NCI-H2227 (cell line): ENCODE results near the gene COA6.
"Not testable (repeated sequence)": the region's sequence is repeated elsewhere in the genome, so short reads cannot be mapped to it uniquely, and the experiment has no call there.

Experiments used
- DNase-seq: peaks from one replicate; lab custom pipeline; 2025; ENCODE audit not compliant: unreplicated experiment; lab: John Stamatoyannopoulos, UW

COA6 gene

DNA sequence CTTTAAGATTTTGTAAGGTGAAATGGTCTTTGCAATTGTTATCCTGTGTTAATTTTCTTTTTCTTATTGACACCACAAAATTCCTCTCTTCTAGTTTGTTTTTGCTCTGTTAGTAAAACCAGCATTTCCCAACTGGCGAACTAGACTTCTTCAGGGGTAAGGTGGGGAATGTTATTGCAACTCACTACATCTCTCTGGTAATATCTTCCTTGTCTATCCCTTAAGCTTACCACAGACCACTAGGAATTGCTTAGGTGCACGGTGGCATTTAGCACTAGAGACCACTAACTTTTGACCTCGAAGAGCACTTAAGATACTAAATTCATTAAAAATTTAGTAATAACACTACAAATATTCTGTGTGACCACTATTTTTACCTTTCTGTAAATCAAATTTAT is 4.2 kb upstream of the COA6 start:
- no peak for DNase-seq

DNA sequence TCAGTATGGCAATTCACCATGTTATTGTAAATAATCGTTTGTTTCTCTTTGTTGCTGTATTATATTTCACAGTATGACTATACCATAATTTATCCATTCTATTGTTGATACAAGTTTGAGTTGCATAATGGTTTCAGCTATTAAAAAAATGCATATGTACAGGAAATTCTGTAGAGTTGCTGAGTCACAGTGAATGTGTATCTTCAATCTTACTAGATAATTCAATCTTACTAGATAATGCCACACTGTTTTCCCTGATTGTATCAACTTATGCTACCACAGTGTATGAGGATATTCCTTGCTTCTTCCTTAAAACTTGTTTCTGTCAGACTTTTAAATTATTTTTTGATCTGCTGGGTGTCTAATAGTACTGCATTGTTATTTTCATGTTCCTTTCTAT is 3.5 kb upstream of the COA6 start:
- DNase-seq, result no peak

GRCh38 chr1:234371414-234371813 is 1.8 kb upstream of the COA6 start:
- DNase-seq, result no peak

DNA sequence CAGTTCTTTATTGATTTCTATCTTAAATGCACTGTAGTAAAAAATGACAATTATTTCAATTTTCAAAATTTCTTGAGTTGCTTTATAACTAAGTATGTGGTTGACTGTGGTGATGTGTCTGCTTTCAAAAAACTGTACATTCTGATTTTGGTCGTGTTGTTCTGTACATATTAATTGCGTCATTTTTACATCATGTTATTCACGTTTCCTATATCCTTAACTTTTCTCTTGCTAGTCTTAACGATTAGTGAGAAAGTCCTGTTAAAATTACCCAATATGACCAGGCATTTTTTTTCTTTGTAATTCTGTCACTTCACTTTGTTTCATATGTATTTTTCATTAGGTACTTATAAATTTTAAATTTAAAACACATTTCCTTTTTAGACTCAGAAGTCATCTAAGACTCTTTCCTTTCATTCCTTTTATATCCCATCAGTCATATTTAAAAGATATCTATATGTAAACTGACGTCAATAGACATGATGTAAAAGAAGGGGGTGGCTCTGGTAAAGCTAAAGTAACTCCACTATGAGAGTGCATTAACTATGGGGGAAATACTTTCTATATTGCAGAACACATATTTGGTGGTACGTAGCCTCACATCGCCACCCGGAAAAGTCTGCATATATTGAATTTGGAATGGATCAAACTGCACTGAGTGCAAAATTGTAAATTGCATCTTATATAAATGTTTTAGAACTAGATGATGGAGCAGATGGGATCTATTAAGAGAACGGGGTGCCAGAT is 1.1 kb upstream of the COA6 start:
- no peak for DNase-seq

DNA sequence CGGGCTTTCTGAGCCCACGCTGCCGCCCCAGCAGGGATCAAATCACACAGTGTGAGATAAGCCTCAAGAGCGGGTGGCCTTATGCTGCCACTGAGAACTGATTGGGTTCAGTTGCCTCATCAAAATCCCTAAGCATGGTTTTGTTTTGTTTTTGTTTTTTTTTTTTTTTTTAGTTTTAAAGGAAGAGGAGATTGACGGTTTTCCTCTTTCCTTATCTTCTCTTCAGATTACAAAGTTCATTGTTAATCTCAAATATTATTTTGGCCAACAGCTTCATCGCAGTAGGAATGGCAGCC is 651 bp downstream of the COA6 start:
- no peak for DNase-seq

- DNase-seq, result no peak
These were observed 2.4 kb downstream of the COA6 start for GRCh38 chr1:234375672-234376071.

- DNase-seq, result not testable (repeated sequence)
These were observed 6.4 kb downstream of the COA6 start for GRCh38 chr1:234379591-234380109.

DNA sequence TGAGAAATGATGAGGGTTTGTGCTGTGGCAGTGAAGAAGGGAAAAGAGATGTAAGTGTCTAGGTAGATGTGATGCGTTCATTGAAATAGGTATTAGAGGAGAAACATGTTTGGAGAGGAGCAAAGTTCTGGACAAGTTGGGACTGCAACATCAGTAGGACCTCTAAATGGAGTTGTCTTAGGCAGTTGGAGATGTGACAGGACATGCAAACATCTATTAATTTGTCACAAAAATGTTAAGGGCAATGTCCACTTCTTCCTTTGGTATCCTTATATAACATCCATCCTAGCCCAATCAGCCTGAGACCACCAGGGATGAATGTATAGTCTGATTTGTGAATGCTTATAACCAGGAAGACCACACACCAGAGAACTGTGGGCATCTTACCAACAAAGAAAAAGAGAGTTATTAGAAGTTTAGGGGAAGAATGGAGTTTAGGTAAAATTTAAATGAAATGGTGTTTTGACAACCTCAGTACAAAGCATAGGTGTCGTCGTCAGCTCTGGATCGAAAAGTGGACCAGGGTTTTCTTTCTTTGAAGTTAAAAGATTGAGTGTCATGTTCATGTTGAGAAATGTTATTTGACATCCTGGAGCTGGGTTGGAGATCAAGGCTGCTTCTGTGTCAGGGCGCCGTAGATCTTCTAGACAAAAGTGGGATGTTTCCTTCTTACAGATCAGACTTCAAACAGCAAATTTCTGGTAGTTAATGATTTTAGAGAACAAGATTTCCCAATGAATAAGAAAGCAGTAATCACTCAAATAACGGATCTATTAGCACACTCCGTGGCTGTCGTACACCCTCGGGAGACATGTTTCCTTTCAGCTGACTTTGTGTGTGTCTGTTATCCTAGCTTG is 8.7 kb downstream of the COA6 start:
- DNase-seq, result no peak

DNA sequence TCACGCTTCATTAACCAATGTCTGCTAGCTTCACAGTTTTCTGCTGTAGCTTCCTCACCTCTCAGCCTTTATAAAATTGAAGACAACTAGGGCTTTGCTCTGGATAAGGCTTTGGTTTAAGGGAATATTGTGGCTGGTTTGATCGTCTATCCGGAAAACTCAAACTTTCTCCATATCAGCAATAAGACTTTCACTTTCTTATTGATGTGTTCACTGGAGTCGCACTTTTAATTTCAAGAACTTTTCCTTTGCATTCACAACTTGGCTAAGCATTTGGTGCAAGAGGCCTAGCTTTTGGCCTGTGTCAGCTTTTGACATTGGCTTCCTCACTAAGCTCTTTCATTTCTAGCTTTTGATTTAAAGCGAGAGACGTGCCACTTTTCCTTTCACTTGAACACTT is 12.9 kb downstream of the COA6 start:
- DNase-seq, result no peak

DNA sequence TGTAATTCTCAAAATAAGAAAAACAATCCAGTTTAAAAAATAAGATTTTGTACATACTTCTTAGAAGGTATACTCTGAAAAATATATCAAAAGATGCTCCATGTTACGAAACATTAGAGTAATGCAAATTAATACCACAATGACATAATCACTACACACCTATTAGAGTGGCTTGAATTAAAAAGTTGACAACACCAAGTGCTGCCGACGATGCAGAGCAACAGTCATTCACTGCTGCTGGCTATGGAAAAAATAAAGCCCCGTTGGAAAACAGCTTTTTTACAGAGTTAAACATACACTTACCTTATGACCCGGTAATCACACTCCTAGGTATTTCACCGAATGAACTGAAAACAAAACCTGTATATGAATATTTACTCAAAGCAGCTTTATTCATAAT is 14.8 kb downstream of the COA6 start:
- no peak for DNase-seq

- no peak for DNase-seq
These were observed 19.9 kb downstream of the COA6 start for GRCh38 chr1:234393190-234393589.

DNA sequence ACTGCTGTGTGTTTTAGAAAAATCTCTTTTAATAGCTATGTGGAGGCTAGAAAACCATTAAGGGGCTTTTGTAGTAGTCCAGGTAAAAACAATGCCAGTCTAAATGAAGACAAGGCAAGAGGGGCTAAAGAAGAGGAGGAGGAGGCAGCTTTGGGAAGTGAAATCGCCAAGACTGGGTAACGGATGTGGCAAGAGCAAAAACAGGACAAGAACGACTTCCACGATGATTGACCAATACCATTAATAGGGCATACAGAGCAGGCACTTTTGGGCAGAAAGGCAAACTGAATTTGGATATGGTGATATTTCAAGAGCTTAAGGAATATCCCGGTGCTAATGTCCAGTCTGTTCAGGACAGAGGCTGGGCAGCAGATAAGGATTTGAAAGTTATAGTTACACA is 22.0 kb downstream of the COA6 start:
- no peak for DNase-seq

GRCh38 chr1:234396092-234396491 is 22.8 kb downstream of the COA6 start:
- no peak for DNase-seq

GRCh38 chr1:234396871-234397270 is 23.6 kb downstream of the COA6 start:
- no peak for DNase-seq

GRCh38 chr1:234397732-234398131 is 24.5 kb downstream of the COA6 start:
- no peak for DNase-seq

DNA sequence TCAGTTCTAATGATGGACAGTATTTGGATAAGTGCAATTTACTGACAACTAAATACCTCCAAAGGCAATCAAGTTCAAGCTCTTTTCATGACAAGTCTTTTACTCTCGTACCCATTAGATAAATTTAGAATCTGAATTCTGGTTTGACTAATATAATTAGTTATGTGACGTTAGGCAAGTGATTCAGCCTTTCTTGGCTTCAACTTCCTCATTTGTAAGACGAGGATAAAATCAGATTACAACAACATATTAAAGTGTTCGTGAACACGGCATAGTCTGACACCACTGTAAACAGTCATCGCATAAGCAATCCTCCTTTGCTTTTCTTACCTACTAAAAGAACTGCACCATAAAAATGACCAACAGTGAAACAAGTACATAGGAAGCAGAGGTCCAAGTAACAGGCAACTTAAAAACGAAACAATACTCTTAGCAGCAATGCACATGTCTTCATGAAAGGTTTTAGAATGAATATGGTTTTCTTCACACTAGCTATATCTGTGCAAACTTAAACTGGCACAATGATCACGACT is 25.7 kb downstream of the COA6 start:
- no peak for DNase-seq

GRCh38 chr1:234399515-234399914 is 26.3 kb downstream of the COA6 start:
- DNase-seq, result not testable (repeated sequence)

GRCh38 chr1:234400773-234401172 is 27.5 kb downstream of the COA6 start:
- DNase-seq, result no peak

- no peak for DNase-seq
These were observed 28.4 kb downstream of the COA6 start for GRCh38 chr1:234401658-234402057.

DNA sequence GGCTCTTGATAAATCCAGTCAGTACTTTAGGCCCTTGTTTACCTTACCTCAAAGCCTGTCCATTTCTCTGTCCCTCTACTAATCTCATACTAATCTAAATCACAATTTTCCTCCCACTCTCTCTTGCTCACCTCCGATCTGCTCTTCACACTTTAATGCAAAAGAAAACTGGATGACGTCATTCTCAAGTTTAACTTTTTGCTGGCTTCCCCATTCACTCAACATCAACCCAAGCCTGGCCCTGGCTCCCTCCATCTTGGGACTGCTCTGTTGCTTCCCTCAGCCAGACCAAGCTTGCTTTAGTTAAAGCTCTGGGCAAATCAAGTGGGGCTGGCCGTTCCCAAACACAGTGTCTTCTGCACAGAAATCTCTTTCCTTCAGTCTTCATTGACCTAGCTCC is 29.7 kb downstream of the COA6 start:
- DNase-seq, result no peak

- DNase-seq, result no peak
These were observed 32.4 kb downstream of the COA6 start for GRCh38 chr1:234405676-234406075.

GRCh38 chr1:234406871-234407270 is 33.6 kb downstream of the COA6 start:
- no peak for DNase-seq
